ENCODE measurements around the gene DYRK4. TPM values are rescaled to one million over a fixed set of nuclear protein-coding genes. Genes with fewer than 3 reads are reported as not detected.

The DYRK4 gene
- total RNA-seq, 2 donors from 2014 or later, result 20.9 to 26.7 TPM

DNA sequence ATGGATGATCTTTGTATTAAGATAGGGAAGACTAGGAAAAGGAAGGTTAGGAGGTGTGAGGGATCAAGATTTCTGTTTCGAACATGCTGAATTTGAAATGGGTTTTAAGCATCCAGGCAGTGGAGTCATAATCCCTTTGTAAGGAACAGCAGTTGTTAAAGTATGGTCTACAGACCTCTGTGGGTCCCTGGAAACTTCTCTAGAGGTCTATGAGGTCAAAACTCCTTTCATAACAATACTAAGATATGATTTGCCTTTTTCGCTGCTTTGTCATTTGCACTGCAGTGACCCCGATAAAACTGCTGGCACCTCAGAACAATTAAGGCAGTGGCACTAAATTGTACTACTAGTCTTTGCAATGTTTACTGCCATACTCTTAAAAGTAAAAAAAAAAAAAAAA, 21.8 kb upstream of the DYRK4 start:
- TF ChIP-seq, protein P1, sequence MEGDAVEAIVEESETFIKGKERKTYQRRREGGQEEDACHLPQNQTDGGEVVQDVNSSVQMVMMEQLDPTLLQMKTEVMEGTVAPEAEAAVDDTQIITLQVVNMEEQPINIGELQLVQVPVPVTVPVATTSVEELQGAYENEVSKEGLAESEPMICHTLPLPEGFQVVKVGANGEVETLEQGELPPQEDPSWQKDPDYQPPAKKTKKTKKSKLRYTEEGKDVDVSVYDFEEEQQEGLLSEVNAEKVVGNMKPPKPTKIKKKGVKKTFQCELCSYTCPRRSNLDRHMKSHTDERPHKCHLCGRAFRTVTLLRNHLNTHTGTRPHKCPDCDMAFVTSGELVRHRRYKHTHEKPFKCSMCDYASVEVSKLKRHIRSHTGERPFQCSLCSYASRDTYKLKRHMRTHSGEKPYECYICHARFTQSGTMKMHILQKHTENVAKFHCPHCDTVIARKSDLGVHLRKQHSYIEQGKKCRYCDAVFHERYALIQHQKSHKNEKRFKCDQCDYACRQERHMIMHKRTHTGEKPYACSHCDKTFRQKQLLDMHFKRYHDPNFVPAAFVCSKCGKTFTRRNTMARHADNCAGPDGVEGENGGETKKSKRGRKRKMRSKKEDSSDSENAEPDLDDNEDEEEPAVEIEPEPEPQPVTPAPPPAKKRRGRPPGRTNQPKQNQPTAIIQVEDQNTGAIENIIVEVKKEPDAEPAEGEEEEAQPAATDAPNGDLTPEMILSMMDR (IDR thresholded peaks at IDR 0.05), result no peak
- Histone ChIP-seq H3K9ac (ENCODE audit: low read depth in 2 of 2, low read length in 2 of 2) (no peak overlapping the region), H3K36me3 (no peaks in the 10 kb centered on the region), H3K27me3 (no peaks in the 10 kb centered on the region), H3K4me1 (peaks cover 8% of the 10 kb centered on the region), H3K9me3 (no peaks in the 10 kb centered on the region), H3K4me3 (no peak overlapping the region), H3K27ac (no peak overlapping the region)
- DNase-seq, result no peak
- intact Hi-C loops (cut with DNase I), result no loop called here

DNA sequence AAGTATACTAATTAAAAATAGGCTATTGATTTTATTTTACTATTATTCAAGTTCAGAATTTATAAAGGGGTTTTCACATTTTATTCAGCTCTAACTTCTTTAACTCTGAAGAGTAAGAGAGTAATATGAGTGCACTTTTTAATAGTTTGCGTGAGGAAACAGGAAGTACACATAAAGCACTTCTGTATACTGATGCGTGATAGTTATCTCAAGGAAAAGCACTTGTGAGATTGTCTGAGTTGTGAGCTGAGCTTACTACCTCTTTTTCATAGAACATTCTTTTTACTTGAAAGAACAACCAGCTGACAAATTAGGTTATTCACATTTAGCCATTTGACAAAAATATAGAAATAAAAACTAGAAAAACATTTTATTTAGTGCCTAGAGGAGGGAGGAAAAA, 21.4 kb upstream of the DYRK4 start:
- Histone ChIP-seq H3K36me3 (no peaks in the 10 kb centered on the region), H3K27ac (no peak overlapping the region), H3K4me1 (peaks cover 8% of the 10 kb centered on the region), H3K27me3 (no peaks in the 10 kb centered on the region), H3K9ac (ENCODE audit: low read depth in 2 of 2, low read length in 2 of 2) (no peak overlapping the region), H3K9me3 (no peaks in the 10 kb centered on the region), H3K4me3 (no peak overlapping the region)
- intact Hi-C loops (cut with DNase I), result no loop called here
- DNase-seq, result no peak
- TF ChIP-seq, protein P1 (IDR thresholded peaks at IDR 0.05), result no peak

DNA sequence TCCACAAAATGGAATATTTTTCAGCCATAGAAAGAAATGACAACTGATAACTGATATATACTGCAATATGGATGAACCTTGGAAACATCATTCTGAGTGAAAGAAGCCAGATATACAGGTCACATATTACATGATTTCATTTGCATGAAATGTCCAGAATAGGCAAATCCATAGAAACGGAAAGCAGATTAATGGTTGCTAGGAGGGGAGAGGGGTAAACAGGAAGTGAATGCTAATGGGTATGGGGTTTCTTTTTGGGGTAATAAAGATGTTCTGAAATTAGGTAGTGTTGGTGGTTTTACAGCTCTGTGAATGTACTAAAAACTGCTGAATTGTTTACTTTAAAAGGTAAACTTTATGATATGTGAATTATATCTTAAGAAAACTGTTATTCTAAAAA, 16.8 kb upstream of the DYRK4 start:
- no peak for DNase-seq
- no peak overlapping the region for H3K27ac ChIP-seq
- TF ChIP-seq, protein P1 (IDR thresholded peaks at IDR 0.05), result no peak
- no peaks in the 10 kb centered on the region for H3K36me3 ChIP-seq
- no peak overlapping the region for H3K9ac ChIP-seq (ENCODE audit: low read depth in 2 of 2, low read length in 2 of 2)
- no peak overlapping the region for H3K4me3 ChIP-seq
- no peaks in the 10 kb centered on the region for H3K9me3 ChIP-seq
- intact Hi-C loops (cut with DNase I), result no loop called here
- H3K4me1 ChIP-seq, result no peaks in the 10 kb centered on the region
- no peaks in the 10 kb centered on the region for H3K27me3 ChIP-seq

DNA sequence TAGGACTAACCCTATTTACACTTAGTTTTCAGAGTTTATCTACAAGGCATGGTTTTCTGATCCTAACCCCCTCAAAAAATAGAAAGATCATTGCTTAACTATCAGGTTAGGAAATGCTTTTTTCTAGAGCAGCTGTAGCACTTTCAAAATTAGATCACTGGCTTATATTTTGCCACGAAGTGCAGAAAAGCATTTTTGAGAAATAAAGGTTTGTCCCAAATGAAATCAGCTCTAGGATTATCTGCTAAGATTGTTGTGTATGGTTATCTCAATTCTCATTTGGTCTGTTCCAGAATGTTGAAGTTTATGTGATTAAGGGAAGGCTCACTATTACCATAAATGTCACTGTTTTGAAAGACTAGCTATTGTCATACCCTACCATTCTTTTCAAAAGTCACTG, 9.8 kb upstream of the DYRK4 start:
- no peaks in the 10 kb centered on the region for H3K4me1 ChIP-seq
- no peaks in the 10 kb centered on the region for H3K9me3 ChIP-seq
- TF ChIP-seq, protein P1 (IDR thresholded peaks at IDR 0.05), result no peak
- no peak overlapping the region for H3K4me3 ChIP-seq
- no peak overlapping the region for H3K27ac ChIP-seq
- intact Hi-C loops (cut with DNase I), result no loop called here
- H3K36me3 ChIP-seq, result no peaks in the 10 kb centered on the region
- no peak overlapping the region for H3K9ac ChIP-seq (ENCODE audit: low read depth in 2 of 2, low read length in 2 of 2)
- no peak for DNase-seq
- H3K27me3 ChIP-seq, result no peaks in the 10 kb centered on the region

DNA sequence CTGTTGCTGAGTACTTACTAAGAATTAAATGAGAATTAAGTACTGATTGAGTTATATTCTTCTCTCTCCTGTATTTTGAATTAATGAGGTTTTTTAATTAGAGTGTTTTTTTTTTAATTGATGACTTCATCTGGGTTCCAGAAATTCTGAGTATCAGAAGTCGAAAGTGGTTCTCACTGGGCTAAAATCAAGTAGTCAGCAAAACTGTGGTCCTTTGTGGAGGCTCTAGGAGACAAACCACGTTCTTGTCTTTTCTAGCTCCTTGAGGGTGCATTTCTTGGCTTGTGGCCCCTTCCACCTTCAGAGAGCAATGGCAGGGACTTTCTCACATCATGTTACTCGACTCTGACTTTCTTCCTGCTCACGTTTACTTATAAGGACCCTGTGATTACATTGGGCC, 8.1 kb upstream of the DYRK4 start:
- Histone ChIP-seq H3K27me3 (no peaks in the 10 kb centered on the region), H3K4me3 (no peak overlapping the region), H3K9ac (ENCODE audit: low read depth in 2 of 2, low read length in 2 of 2) (no peak overlapping the region), H3K4me1 (no peaks in the 10 kb centered on the region), H3K27ac (no peak overlapping the region), H3K36me3 (no peaks in the 10 kb centered on the region), H3K9me3 (no peaks in the 10 kb centered on the region)
- DNase-seq, result no peak
- TF ChIP-seq, protein P1 (IDR thresholded peaks at IDR 0.05), result no peak
- intact Hi-C loops (cut with DNase I), result no loop called here

DNA sequence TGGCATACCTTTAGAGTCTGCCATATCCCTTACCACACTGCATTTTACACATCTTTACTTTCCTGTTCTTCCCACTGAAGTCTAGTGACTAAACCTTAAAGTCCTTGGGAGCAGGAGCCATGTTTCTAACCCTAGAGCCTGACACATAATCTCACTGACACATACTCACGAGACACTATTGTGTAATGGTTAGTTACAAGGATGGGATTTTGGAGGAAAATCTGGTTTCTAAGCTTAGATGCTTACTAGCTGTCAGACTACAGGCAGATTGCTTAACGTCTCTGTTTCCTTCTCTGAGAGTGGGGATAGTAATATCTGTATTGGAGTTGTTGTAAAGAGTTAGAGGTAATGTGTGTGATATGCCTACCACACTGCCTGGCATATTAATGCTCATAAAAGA, 6.2 kb upstream of the DYRK4 start:
- TF ChIP-seq, protein P1 (IDR thresholded peaks at IDR 0.05), result no peak
- Histone ChIP-seq H3K4me3 (no peak overlapping the region), H3K36me3 (no peaks in the 10 kb centered on the region), H3K4me1 (no peaks in the 10 kb centered on the region), H3K9ac (ENCODE audit: low read depth in 2 of 2, low read length in 2 of 2) (no peak overlapping the region), H3K27me3 (no peaks in the 10 kb centered on the region), H3K9me3 (no peaks in the 10 kb centered on the region), H3K27ac (no peak overlapping the region)
- intact Hi-C loops (cut with DNase I), result no loop called here
- no peak for DNase-seq

Data from colonic mucosa (tissue), 4 donors.